Neural progenitor cell (in vitro differentiated cells): ENCODE data around the gene MPRIP. TPM values are rescaled to one million over a fixed set of nuclear protein-coding genes. Genes with fewer than 3 reads are reported as not detected.

Experiments used
- DNase-seq: peaks from one replicate; pipeline ENCODE4 v3.0.0-alpha.2; 2016; ENCODE audit warnings: low spot score
- H2AFZ ChIP-seq: fragments of 200-600 bp; sonication (generic); replicated peaks from 2 replicates; pipeline ENCODE4 v1.6.1; 2016; ENCODE audit warnings: antibody characterized with exemption
- H3F3A ChIP-seq: fragments of 200-600 bp; sonication (generic); 2 replicates; pipeline ENCODE4 v1.6.1; 2016; ENCODE audit warnings: antibody characterized with exemption, low read depth
- H3K27ac ChIP-seq: fragments of 200-600 bp; sonication (generic); 2 replicates; pipeline ENCODE4 v1.5.1; 2016; ENCODE audit warnings: mild to moderate bottlenecking
- H3K27me3 ChIP-seq: fragments of 200-600 bp; sonication (generic); 2 replicates; pipeline ENCODE4 v1.6.1; 2016; ENCODE audit warnings: mild to moderate bottlenecking, moderate library complexity
- H3K36me3 ChIP-seq: fragments of 200-600 bp; sonication (generic); 2 replicates; pipeline ENCODE4 v1.5.1; 2016
- H3K4me1 ChIP-seq: fragments of 200-600 bp; sonication (generic); 2 replicates; pipeline ENCODE4 v1.6.1; 2016; ENCODE audit warnings: mixed run types
- H3K4me2 ChIP-seq: fragments of 200-600 bp; sonication (generic); 2 replicates; pipeline ENCODE4 v1.6.1; 2016
- H3K4me3 ChIP-seq: fragments of 200-600 bp; sonication (generic); 2 replicates; pipeline ENCODE4 v1.5.1; 2016
- H3K79me2 ChIP-seq: fragments of 200-600 bp; sonication (generic); 2 replicates; pipeline ENCODE4 v1.6.1; 2016; ENCODE audit warnings: low read depth
- H3K9ac ChIP-seq: fragments of 200-600 bp; sonication (generic); 2 replicates; pipeline ENCODE4 v1.6.1; 2016
- H3K9me3 ChIP-seq: fragments of 200-600 bp; sonication (generic); 2 replicates; pipeline ENCODE4 v1.5.1; 2016; ENCODE audit warnings: low read depth
- H4K20me1 ChIP-seq: fragments of 200-600 bp; sonication (generic); 2 replicates; pipeline ENCODE4 v1.6.1; 2016; ENCODE audit warnings: low read depth
- H3K27ac Mint-ChIP-seq: 3 replicates; pipeline ENCODE4 v1.8.0; 2021; ENCODE audit warnings: mixed read lengths
- H3K27me3 Mint-ChIP-seq: 2 replicates; pipeline ENCODE4 v1.8.0; 2022; ENCODE audit warnings: low read depth, mild to moderate bottlenecking, inconsistent platforms, moderate library complexity, mixed read lengths; ENCODE audit not compliant: insufficient read depth
- H3K36me3 Mint-ChIP-seq: 3 replicates; pipeline ENCODE4 v1.8.0; 2021; ENCODE audit warnings: mixed read lengths
- H3K4me1 Mint-ChIP-seq: 3 replicates; pipeline ENCODE4 v1.8.0; 2021; ENCODE audit warnings: mixed read lengths
- H3K4me3 Mint-ChIP-seq: 3 replicates; pipeline ENCODE4 v1.8.0; 2021; ENCODE audit warnings: mild to moderate bottlenecking, moderate library complexity, mixed read lengths
- H3K9me3 Mint-ChIP-seq: 3 replicates; pipeline ENCODE4 v1.8.0; 2020; ENCODE audit warnings: mixed read lengths
- CTCF ChIP-seq: fragments of 200-600 bp; sonication (generic); IDR thresholded peaks from 2 replicates; pipeline ENCODE4 v1.5.1; 2017; ENCODE audit warnings: antibody characterized with exemption, mild to moderate bottlenecking
- EZH2 ChIP-seq: fragments of 200-600 bp; sonication (generic); IDR thresholded peaks from 2 replicates; pipeline ENCODE4 v1.6.1; 2017; ENCODE audit warnings: antibody characterized with exemption, mild to moderate bottlenecking, moderate library complexity
- EZH2phosphoT487 ChIP-seq: fragments of 200-600 bp; sonication (generic); IDR thresholded peaks from 2 replicates; pipeline ENCODE4 v1.6.1; 2017; ENCODE audit warnings: antibody characterized with exemption
- total RNA-seq: library from RNA; depleted of rRNA; stranded (reverse); fragments of >200 nt; gene quantifications from 2 replicates; pipeline ENCODE4 v1.2.3, GENCODE V29; 2015; ENCODE audit warnings: low replicate concordance

MPRIP gene
- total RNA-seq, 1 donor from 2014 or later: 42.1 TPM

GRCh38 chr17:17128476-17129075 lies 86.3 kb downstream of the MPRIP start:
- no peak for DNase-seq
- TF ChIP-seq EZH2 (no peak), CTCF (no peak), EZH2phosphoT487 (no peak)
- Histone ChIP-seq H3K79me2 (peaks cover 3% of the 10 kb centered on the region), H3K4me1 (peaks cover 32% of the 10 kb centered on the region), H3K4me3 (no peak overlapping the region), H3K36me3 (no peaks in the 10 kb centered on the region), H3K27ac (no peak overlapping the region), H3K27me3 (no peaks in the 10 kb centered on the region), H3K9ac (no peak overlapping the region), H2AFZ (no peak overlapping the region), H3K4me2 (no peak overlapping the region), H3F3A (peaks cover 7% of the 10 kb centered on the region), H3K9me3 (no peaks in the 10 kb centered on the region), H4K20me1 (peaks cover 31% of the 10 kb centered on the region)
- H3K27me3 Mint-ChIP-seq: peaks cover 10% of the 10 kb centered on the region
- peaks cover 52% of the 10 kb centered on the region for H3K4me1 Mint-ChIP-seq
- peaks cover 8% of the 10 kb centered on the region for H3K36me3 Mint-ChIP-seq
- peak overlapping the region; percentile 59 for H3K27ac Mint-ChIP-seq
- H3K4me3 Mint-ChIP-seq: no peak overlapping the region
- no peaks in the 10 kb centered on the region for H3K9me3 Mint-ChIP-seq

DNA sequence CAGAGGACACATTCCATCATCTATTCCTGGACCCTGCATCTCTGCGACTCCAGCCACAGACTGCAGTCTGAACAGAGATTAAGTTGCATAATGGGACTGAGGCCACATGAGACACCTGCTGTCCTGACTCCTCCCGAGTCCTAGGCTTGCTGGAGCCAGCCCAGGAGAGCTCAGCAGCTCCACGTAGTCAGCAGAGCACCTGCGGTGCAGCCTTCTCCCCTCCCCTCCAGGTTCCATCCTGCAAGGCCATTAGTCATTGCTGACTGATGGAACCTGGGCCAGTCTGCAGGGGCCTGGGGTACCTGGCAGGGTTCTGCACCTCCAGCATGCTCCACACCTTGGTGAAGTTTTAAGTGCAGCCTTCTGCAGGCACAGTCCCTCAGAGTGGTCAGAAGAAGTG lies 87.2 kb downstream of the MPRIP start:
- H3K79me2 ChIP-seq: no peaks in the 10 kb centered on the region
- Mint-ChIP-seq H3K4me3 (no peak overlapping the region), H3K36me3 (peaks cover 6% of the 10 kb centered on the region), H3K27ac (no peak overlapping the region), H3K9me3 (no peaks in the 10 kb centered on the region), H3K4me1 (peaks cover 56% of the 10 kb centered on the region), H3K27me3 (peaks cover 7% of the 10 kb centered on the region)
- DNase-seq: no peak
- H3K27ac ChIP-seq: no peak overlapping the region
- H4K20me1 ChIP-seq: peaks cover 31% of the 10 kb centered on the region
- H3K9me3 ChIP-seq: no peaks in the 10 kb centered on the region
- H3K36me3 ChIP-seq: no peaks in the 10 kb centered on the region
- no peak overlapping the region for H3K4me3 ChIP-seq
- no peak overlapping the region for H3K9ac ChIP-seq
- H2AFZ ChIP-seq: no peak overlapping the region
- H3K27me3 ChIP-seq: no peaks in the 10 kb centered on the region
- H3K4me1 ChIP-seq: peaks cover 32% of the 10 kb centered on the region
- H3K4me2 ChIP-seq: no peak overlapping the region
- TF ChIP-seq EZH2: no peak
- TF ChIP-seq CTCF: no peak
- TF ChIP-seq EZH2phosphoT487: no peak
- H3F3A ChIP-seq: peaks cover 7% of the 10 kb centered on the region

GRCh38 chr17:17130077-17130844 lies 88.0 kb downstream of the MPRIP start:
- TF ChIP-seq CTCF: peak; percentile 23
- TF ChIP-seq EZH2: no peak
- no peak for TF ChIP-seq EZH2phosphoT487
- H3K4me2 ChIP-seq: no peak overlapping the region
- no peak overlapping the region for H3K9ac ChIP-seq
- H3K27me3 ChIP-seq: no peaks in the 10 kb centered on the region
- DNase-seq: no peak
- H3K36me3 ChIP-seq: no peaks in the 10 kb centered on the region
- no peak overlapping the region for H3K27ac ChIP-seq
- H3K79me2 ChIP-seq: no peaks in the 10 kb centered on the region
- H3K4me3 ChIP-seq: no peak overlapping the region
- peaks cover 31% of the 10 kb centered on the region for H4K20me1 ChIP-seq
- peaks cover 32% of the 10 kb centered on the region for H3K4me1 ChIP-seq
- H3K27me3 Mint-ChIP-seq: peaks cover 7% of the 10 kb centered on the region
- peaks cover 6% of the 10 kb centered on the region for H3K36me3 Mint-ChIP-seq
- peaks cover 55% of the 10 kb centered on the region for H3K4me1 Mint-ChIP-seq
- no peak overlapping the region for H2AFZ ChIP-seq
- no peak overlapping the region for H3K27ac Mint-ChIP-seq
- peaks cover 7% of the 10 kb centered on the region for H3F3A ChIP-seq
- no peaks in the 10 kb centered on the region for H3K9me3 Mint-ChIP-seq
- H3K9me3 ChIP-seq: no peaks in the 10 kb centered on the region
- no peak overlapping the region for H3K4me3 Mint-ChIP-seq
